GM21360 (cell line): Measurements from ENCODE around the gene KCNAB2.
A peak's percentile ranks its signal among the peaks of the same experiment; 100 is the strongest.

Source experiments
- ATAC-seq: cut with Tn5 transposase; IDR thresholded peaks from one replicate; pipeline ENCODE4 v1.9.1; 2021; ENCODE audit warnings: mild to moderate bottlenecking, moderate library complexity; ENCODE audit not compliant: unreplicated experiment

Gene KCNAB2

DNA sequence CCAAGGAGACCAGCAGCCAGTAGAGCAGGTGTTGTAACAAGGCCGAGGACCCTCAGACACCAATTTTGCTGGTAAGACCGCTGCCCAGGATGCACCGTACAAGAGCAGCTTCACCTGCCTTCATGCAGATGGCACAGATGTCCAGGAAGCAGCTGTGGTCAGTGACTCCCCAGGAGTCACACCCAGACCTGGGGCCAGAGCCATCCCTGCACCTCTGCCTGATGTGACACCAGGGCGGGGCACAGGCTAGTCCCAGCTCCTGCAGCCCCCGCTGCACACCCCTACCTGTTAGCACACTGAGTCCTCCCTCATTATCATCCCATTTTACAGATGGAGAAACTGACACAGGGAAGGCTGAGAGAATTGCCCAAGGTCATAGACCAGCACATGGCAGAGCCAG lies 16.3 kb upstream of the KCNAB2 start:
- no peak for ATAC-seq

- ATAC-seq: no peak
Measured at GRCh38 chr1:6030132-6030531, 15.6 kb upstream of the KCNAB2 start.

DNA sequence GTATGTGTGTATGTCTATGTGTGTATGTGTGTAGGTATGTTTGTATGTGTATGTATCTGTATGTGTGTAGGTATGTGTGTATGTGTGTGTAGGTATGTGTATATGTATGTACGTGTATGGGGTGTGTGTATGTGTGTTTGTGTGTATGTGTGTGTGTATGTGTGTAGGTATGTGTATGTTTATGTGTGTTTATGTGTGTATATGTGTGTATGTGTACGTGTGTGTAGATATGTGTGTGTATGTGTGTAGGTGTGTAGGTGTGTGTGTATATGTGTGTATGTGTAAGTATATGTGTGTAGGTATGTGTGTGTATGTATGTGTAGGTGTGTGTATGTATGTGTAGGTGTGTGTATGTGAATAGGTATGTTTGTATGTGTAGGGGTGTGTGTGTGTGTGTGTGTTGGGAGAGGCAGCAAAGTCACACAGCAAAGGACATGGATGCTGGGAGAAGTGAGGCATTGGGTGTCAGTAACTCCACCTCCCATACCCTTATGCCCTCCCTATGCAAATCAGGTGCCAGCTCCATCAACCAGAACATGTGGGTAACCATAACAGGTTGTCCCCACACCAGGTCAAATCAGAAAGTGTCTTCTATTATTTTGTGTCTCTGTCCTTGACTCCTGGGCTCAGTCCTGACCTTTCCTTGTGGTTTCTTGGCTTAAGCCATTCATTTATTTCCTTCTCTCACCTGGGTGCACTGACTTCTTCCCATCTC lies 15.0 kb upstream of the KCNAB2 start:
- no peak for ATAC-seq

DNA sequence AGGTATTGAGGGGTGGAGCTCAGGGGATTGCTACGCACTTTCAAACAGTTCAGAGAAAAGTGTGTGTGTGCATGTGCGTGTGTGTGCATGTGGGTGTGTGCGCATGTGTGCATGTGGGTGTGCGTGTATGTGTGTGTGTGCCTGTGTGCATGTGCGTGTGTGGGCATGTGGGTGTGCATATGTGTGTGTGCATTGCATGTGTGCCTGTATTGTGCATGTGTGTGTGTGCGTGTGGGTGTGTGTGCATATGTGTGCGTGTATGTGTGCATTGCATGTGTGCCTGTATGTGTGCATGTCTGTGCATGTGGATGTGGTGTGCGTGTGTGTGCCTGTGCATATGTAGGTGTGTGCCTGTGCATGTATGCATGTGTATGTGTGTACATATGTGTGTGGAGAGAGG lies 12.6 kb upstream of the KCNAB2 start:
- ATAC-seq: no peak

- no peak for ATAC-seq
Measured at GRCh38 chr1:6033986-6034749, 11.5 kb upstream of the KCNAB2 start.

DNA sequence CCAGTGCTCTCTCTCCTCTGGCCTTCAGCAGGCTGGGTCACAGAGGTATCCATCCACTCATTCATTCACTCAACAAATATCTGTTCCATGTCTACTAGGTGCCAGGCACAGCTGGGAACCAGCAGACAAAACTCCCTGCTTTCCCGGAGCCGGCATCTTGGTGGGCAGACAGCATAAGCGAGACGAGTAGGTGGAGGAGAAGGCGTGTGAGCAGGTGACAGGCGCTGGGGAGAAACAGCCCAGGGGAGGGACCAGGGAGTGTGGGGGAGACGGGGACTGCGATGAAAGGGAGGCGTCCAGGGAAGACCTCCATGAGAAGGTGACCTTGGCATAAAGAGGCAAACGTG lies 11.0 kb upstream of the KCNAB2 start:
- no peak for ATAC-seq

DNA sequence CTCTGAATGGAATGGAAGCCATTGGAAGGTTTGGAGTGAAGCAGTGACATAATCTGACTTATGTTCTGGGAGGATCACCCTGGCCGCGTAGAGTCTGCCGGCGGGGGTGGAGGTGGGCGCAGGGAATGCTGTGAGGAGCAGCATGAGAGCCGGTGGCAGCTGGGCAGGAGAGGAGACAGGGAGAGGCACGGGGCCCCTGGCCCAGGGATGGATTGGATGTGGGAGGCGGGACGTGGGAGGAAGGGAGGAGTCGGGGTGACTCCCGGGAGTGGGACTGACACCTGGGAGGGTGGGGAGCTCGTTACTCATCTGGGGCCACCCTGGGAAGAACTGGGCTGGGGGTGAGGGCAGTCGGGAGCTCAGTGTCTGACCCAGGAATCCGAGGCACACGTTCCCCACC lies 10.4 kb upstream of the KCNAB2 start:
- ATAC-seq: no peak

DNA sequence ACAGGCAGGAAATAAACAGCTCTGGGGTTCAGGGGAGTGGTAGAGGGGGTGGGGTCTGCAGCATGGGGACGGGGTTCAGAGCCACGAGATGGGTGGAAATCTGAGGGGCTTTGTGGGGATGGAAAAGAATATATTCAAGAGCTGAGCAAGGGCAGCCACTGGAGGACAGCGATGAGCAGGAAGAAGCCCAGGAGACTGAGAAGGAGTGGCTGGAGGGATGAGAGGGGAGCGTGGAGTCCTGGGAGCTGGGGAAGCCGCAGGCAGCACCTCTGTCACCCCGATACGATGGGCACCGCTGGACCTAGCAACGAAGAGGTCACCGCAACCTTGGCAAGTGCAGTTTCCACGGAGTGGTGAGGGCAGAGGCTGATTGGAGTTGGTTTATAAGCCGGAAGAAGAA lies 10.0 kb upstream of the KCNAB2 start:
- no peak for ATAC-seq

GRCh38 chr1:6037338-6037762 lies 8.3 kb upstream of the KCNAB2 start:
- peak; percentile 57 for ATAC-seq

DNA sequence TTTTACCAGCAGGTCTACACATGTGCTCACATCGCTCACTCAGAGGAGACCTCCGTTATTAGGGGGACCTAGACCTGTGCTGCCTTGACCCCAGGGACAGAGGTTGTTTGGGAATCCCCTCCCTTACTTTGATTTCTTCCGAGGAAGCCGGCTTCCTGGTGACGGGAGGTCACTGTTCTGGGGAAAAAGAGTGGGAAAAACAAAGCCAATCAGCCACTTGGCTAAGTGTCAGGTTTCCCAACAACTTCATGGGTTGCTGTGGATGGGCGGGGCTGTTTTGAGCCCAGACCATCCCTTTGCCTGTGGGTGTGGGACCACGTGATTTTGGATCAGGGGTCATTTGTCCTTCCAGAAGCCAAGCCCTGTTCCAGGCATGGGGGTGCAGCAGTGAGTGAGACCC lies 7.1 kb upstream of the KCNAB2 start:
- ATAC-seq: no peak

GRCh38 chr1:6039031-6039430 lies 6.7 kb upstream of the KCNAB2 start:
- no peak for ATAC-seq

DNA sequence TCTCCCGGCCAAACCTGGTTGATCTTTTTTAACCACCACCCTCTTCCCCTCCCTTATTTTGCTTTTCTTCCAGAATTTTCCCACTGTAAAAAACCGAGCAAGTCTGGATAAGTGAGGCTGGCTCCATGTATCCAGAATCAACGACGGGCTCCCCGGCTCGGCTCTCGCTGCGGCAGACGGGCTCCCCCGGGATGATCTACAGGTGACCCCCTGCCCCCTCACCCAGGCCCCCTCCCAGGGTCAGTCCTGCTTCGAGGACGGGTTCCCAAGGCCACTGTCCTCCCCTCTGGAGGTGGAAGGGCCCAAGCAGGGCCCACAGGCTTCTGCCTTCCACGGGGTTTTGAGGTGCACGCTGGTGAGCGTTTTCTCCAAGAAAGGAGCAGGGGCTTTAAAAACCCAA lies 5.2 kb upstream of the KCNAB2 start:
- no peak for ATAC-seq

DNA sequence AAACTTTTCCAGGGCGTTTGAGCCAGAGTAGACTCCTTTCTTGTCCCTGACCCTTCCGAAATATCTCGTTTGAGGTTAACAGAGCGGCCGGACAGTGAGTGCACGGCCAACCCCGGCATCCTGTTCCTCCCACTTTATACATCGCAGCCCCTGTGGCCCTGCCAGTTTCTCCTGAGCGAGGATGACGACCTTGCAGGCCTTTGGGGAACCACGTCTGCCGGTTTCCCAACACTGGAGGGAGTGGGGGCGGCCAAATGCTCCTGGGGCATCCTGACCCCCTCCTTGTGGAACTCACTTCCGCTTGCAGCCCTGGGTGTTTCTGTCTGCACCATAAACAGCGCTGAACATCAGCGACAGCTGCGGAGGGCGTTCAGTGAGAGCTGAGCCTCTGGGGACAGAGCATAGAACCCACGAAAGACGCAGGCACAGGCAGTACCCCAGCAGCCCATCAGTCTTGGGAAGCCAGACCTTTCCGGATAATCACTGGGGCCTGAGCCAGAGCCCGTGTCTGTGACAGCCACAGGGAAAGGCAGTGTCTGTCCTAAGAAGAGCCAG lies 4.8 kb upstream of the KCNAB2 start:
- no peak for ATAC-seq

- ATAC-seq: no peak
Measured at GRCh38 chr1:6041432-6042062, 4.1 kb upstream of the KCNAB2 start.

DNA sequence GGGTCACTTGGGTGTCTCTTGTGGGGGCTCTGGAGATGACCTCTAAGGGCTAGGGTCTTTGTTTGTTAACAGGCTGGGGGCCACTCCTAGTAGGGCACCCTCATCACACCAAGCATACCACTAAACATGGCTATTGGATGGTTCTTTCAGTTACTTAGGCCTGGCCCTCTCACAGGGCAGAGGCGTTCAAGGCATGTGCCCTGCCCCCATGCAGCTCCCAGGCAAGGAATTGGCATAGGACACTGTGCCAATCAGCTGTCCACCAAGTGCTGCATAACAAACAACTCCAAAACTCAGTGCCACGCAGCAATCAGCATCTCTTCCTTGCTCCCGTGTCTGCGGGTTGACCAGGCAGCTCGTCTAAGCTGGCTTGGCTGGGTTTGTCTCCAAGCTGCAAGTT lies 2.1 kb upstream of the KCNAB2 start:
- ATAC-seq: no peak

- no peak for ATAC-seq
Measured at GRCh38 chr1:6044481-6045109, 1.1 kb upstream of the KCNAB2 start.

DNA sequence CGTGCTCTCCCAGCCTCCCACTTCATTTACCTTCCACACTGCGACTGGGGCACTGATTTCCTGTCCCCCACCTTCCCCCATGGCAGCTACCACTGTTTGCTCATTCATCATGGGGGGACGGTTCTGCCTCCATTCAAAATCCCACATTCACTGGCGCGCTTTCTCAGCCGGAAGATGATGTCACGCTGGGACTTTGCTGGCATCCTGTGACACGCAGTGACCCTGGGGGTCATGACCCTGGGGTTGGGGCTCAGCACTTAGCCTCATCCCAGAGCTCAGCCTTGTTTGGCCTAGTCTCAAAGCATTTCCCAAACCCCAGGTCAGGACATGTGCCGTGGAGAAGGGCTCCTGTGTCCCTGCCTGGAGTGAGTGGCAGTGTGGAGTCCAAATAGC lies 582 bp upstream of the KCNAB2 start:
- no peak for ATAC-seq

DNA sequence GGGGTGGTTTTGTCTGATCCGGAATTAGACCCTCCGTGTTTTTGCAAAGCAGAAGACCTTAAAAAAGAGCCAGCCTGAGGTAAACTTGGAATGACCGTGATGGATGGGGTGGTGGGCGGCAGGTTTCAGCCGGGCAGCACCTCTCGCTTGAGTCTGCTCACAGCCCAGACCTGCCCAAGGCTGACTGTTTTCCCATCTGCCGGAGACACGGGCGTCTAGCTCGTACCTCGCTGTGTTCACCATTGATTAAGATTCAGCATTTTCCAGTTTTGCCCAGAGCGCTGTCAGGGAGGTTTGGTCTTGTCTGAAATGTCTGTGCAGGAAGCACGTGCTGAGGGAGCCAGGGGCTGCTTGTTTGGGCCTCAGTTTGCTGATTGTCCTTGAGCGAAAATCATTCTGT lies 591 bp downstream of the KCNAB2 start:
- no peak for ATAC-seq

- no peak for ATAC-seq
Measured at GRCh38 chr1:6048179-6048867, 2.6 kb downstream of the KCNAB2 start.

- ATAC-seq: no peak
Measured at GRCh38 chr1:6049419-6049818, 3.7 kb downstream of the KCNAB2 start.

DNA sequence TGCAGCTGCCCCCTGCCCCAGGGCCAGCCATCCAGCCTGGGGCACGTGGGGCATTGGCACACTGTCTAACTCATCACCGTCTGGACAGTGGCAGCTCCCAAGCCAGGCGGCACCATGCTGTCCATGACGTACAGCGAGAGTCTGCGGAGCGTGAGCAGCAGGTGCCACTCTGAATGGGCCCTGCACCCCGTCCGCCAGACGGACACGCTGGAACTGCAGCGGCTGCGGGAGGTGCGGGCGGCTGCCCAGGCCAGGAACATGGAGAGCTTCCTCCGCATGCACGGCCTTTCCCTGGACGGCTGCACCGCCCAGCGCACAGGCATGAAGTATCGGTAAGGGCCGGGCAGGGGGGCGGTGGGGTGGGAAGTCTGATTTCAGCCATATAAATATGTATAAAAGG lies 5.7 kb downstream of the KCNAB2 start:
- no peak for ATAC-seq
